ENCODE results near the gene TSPAN9.

TSPAN9 gene

GRCh38 chr12:3189282-3189681 is 112.1 kb downstream of the TSPAN9 start:
- DNase-seq (ENCODE audit: low read depth): no peak

DNA sequence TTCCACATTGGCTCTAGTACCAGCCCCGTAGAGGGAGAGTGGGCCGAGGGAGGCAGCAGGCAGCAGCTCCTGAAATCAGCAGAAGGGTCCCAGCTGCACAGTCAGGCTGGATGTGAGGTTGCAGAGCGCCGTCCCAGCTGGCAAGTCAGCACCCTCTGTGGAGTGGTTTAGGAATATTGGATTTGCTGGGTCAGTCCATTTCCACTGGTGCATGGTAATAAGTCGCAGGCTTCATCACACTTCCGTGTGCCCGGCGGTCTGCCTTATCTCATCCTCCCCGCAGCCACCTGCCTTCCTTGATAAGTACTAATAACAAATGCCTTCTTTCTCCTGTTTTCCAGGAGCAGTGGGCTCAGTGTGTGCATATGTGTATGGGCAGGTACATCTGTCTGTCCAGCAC is 112.9 kb downstream of the TSPAN9 start:
- no peak for DNase-seq (ENCODE audit: low read depth)

DNA sequence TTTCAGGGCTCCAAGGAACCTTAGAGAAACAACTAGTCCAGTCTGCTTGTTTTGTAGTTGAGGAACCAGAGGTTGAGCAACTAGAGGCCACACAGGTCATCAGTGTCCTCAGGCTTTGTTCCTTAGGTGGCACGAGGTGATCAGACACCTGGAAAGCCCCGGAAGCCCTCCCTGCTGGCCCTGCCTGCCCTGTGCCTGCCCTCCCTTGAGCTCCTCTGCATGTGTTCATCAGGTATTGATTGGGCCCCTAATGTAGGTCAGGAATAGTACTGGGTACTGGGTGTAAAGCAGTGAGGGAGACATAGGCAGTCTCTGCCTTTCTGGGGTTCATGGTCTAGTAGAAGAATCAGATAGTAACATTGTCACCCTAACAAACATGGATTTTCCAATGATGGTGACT is 114.3 kb downstream of the TSPAN9 start:
- no peak for DNase-seq (ENCODE audit: low read depth)

GRCh38 chr12:3192221-3192620 is 115.0 kb downstream of the TSPAN9 start:
- no peak for DNase-seq (ENCODE audit: low read depth)

DNA sequence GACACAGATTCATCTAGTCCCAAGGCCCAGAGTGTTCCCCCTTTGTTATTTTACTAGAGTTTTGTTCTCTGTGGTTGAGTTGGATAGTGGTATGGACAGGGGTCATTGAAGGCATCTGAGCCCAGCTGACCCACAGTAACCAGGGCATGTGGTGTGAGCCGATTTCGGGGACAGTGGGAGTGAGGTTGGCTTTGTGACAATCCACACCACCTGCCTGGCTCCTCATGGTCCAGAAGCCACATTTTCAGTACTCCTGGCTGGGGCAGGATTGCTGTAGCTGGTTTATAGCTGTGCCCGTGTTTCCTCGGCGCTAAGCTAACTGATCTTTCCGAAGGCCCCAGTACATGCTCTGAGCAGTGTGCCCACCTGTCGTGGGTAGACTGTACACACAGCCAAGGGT is 116.0 kb downstream of the TSPAN9 start:
- no peak for DNase-seq (ENCODE audit: low read depth)

- no peak for DNase-seq (ENCODE audit: low read depth)
Measured at GRCh38 chr12:3193755-3194154, 116.6 kb downstream of the TSPAN9 start.

DNA sequence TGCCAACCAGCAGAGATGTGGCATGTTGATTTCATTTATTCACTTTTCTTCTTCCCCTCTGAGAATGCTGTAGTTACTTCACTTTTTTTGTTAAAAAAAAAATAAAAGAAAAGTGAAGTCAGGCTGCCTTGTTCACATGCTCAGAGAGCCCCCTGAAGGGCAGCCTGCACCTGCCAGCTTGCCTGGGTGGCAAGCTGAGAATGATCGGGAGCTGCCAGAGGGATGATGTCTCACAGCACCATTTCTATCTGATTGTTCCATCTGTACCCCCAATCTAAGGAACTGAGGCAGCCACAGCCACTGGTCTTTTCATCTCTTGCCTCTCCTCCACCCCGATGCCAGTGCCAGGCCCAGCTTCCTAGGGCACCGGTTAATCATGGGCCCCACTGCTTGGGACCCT is 118.2 kb downstream of the TSPAN9 start:
- DNase-seq (ENCODE audit: low read depth): no peak

DNA sequence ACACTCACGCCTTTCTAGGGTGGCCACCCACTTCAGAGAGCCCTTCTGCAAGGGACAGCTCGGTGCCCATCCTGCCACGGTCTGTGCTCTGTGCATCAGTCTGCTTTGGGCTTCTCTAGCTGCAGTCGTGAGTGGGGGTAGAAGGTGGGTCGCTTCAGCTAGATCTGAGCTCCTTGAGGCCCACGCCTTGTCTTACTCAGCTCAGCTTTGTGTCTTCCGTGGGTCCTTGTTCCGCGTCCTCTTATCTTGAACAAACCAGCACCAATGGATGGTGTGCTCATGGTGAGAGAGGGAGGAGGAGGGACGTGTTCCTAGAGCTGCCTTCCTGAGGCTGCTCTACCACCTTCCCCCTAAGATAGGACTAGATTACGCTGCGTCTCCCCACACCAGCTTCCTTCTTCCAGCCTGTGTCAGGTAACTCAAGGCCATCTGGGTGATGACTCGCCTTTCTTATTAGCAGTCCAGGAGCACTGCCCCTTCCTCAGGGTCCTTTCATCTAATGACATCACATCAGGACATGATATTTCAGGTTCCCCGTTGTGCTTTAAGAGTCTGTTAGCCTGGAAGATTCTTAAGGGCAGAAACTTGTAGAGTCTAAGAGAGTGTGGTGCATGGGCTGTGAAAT is 118.8 kb downstream of the TSPAN9 start:
- DNase-seq (ENCODE audit: low read depth): no peak

- DNase-seq (ENCODE audit: low read depth): no peak
Measured at GRCh38 chr12:3196488-3196887, 119.3 kb downstream of the TSPAN9 start.

GRCh38 chr12:3197131-3197818 is 120.1 kb downstream of the TSPAN9 start:
- DNase-seq (ENCODE audit: low read depth): no peak

GRCh38 chr12:3199551-3200031 is 122.4 kb downstream of the TSPAN9 start:
- no peak for DNase-seq (ENCODE audit: low read depth)

DNA sequence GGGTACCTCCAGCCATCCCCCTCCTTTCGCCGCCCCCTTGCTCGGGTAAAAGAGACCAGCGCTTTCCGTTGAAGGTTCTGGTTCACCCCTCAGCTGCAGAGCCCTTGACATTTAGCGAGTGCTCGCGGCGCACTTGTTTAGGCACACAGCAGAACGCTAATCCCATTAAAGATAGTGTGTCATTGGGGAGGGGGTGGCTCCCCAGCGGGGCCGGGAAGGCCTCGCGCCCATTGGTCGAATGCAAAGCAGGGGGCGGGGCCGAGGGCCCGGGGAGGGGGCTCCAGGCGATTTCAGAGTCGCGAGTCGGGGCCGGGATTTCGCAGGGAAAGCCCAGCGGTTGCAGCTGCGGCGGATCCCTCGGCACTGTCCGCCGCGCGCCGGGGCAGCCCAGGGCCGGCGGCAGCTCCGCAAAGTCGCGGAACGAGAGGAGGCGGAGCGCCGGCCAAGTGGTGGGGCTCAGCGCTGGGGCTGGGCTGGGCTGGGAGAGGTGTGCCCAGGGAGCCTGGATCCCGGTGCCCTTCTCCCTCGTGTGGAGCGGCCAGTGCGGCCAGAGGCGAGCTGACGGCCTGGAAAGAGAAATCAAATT is 122.9 kb downstream of the TSPAN9 start:
- DNase-seq (ENCODE audit: low read depth): no peak

GRCh38 chr12:3200814-3201233 is 123.6 kb downstream of the TSPAN9 start:
- DNase-seq (ENCODE audit: low read depth): no peak

- DNase-seq (ENCODE audit: low read depth): no peak
Measured at GRCh38 chr12:3201339-3202051, 124.3 kb downstream of the TSPAN9 start.

GRCh38 chr12:3202096-3202495 is 124.9 kb downstream of the TSPAN9 start:
- no peak for DNase-seq (ENCODE audit: low read depth)

DNA sequence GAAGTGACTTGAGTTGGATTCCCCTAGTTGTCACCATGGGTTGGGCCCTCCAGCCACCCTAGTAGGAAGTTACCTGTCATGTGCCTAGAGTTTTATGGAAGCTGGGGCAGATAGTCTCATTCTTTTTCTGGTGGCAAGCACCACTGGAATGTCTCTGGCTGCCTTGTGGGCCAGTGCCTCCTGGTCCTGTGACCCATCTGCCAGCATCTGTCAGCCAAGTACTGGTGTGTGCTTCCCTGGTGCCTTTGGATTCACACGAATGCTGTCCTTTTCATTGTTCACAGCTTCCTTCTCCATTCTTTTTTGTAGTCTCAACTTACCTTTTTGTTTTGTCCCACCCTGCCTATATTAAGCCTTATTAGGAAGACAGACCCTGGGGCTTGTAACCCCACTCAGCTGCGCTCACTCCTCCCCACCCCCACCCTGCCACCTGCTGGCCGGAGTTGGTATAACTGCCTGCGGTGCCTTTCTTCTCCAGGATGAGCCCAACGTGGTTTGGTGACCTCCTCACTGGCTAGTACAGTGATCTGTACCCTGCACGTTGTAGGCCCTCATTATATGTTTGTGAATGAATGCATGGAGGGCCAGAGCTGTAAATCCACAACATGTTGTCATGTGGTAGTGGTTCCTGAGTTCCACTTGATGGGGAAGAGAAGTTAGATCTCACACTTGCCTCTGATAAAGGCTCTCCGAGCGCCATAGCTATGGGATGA is 125.7 kb downstream of the TSPAN9 start:
- DNase-seq (ENCODE audit: low read depth): peak; percentile 21

- DNase-seq (ENCODE audit: low read depth): no peak
Measured at GRCh38 chr12:3203713-3204112, 126.5 kb downstream of the TSPAN9 start.

DNA sequence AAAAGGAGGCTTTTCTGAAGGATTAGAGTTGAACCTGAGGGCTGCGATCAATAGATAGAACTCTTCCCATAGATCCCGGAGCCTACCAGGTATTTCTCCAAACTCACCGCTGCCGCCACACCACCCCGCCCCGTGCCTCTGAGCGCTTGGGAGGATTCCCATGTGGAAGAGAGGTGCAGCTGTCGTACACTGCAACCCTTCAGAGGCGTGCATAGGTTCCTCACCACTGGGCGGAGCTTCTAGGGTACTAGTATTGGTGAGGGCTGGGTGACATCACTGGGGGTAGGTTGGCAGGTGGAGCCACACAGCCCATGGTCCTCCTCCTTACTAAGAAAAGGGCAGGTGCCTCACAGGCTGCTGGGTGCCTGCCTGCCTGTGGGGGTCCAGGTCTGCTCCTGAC is 127.0 kb downstream of the TSPAN9 start:
- DNase-seq (ENCODE audit: low read depth): no peak

DNA sequence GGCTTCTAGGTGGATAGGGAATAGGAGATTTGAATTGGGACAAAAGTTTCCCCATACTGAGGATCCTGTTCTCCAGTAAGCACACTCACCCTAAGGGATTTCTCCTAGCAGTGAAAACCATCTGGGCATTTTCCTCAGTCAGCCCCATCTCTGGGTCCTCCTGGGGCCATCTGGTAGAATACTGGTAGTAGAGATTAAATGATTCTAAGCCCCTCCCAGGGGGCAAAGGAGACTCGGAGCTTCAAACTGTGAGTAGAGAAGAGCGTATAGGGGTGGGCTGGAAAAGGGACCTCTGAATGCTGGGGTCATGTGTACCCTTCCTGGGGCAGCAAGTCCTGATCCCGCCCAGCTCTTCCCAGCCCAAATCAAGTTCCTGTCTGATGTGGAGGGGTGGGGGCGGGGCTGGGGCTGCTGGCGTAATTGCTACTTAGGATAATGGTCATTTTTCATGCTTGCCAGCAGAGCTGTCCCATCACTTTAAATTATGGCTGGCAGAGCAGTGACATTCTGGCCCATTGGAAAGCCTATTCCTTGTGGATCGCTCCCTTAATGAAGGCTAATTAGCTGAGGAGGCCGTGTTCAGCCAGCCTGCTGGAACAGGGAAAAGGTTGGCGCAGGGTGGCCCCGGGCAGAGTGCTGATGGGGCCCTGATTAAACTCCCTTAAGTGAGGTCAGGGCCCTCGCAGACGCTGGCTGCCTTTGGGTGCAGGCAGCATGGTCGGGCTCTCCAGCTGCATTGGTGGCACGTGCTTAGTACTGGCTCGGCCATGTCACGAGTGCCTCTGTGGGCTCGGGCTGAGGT is 127.8 kb downstream of the TSPAN9 start:
- no peak for DNase-seq (ENCODE audit: low read depth)

- DNase-seq (ENCODE audit: low read depth): no peak
Measured at GRCh38 chr12:3205742-3206519, 128.8 kb downstream of the TSPAN9 start.
